Panc1 (cell line): ENCODE measurements around the gene ADIPOR2. TPM values are rescaled to one million over a fixed set of nuclear protein-coding genes. Genes with fewer than 3 reads are reported as not detected.

Experiments used
- ATAC-seq: fragments of 200-7000 bp; cut with Tn5 transposase; 2 replicates; pipeline ENCODE4 v1.9.1; 2020; ENCODE audit warnings: mild to moderate bottlenecking, moderate library complexity
- BruUV-seq: library from RNA; stranded (reverse); fragments of 400-500 nt; replicated peaks from 2 replicates; lab custom pipeline; 2021; lab: Mats Ljungman, UMichigan
- CTCF ChIA-PET: fragments of 300-600 bp; sonication (Branson Sonifier 250); formaldehyde crosslinking; loops from one replicate; lab custom pipeline; 2022; ENCODE audit warnings: antibody characterized with exemption; lab: Charles Lee
- POLR2A ChIA-PET: fragments of 300-600 bp; sonication (Branson Sonifier 250); formaldehyde crosslinking; loops from one replicate; lab custom pipeline; 2022; ENCODE audit warnings: antibody characterized with exemption; lab: Charles Lee
- DNase-seq: peaks from one replicate; pipeline ENCODE4 v3.0.0-alpha.2; 2010; ENCODE audit warnings: low read depth, low spot score
- H3K27ac ChIP-seq: 2 replicates; pipeline ENCODE4 v1.5.1; 2011; ENCODE audit warnings: mild to moderate bottlenecking, low read length, inconsistent platforms
- H3K27me3 ChIP-seq: fragments of 200-500 bp; sonication (Bioruptor generic); 2 replicates; pipeline ENCODE4 v1.6.0; 2014; ENCODE audit warnings: low read length, inconsistent platforms; ENCODE audit not compliant: control insufficient read depth, insufficient read depth
- H3K36me3 ChIP-seq: fragments of 200-500 bp; sonication (Bioruptor generic); 2 replicates; pipeline ENCODE4 v1.5.1; 2014; ENCODE audit warnings: inconsistent platforms, mild to moderate bottlenecking, low read length, moderate library complexity; ENCODE audit not compliant: control insufficient read depth, insufficient read depth
- H3K4me1 ChIP-seq: 2 replicates; pipeline ENCODE4 v1.5.1; 2011; ENCODE audit warnings: inconsistent platforms, mild to moderate bottlenecking, low read length, moderate library complexity; ENCODE audit not compliant: control insufficient read depth, insufficient read depth
- H3K4me3 ChIP-seq, 2 experiments: 2 replicates each; pipeline ENCODE4 v1.5.1; 2011 to 2012; ENCODE audit warnings: low read depth in 2 of 2, low read length in 2 of 2, mild to moderate bottlenecking in 2 of 2, inconsistent platforms in 1 of 2, moderate library complexity in 1 of 2
- H3K9me3 ChIP-seq: fragments of 200-500 bp; sonication (Bioruptor generic); 2 replicates; pipeline ENCODE4 v1.5.1; 2014; ENCODE audit warnings: low read depth, mild to moderate bottlenecking, inconsistent platforms, low read length, moderate library complexity; ENCODE audit not compliant: control insufficient read depth, insufficient read depth
- CTCF ChIP-seq: fragments of 450-650 bp; IDR thresholded peaks from 2 replicates; pipeline ENCODE4 v1.5.1; 2017; ENCODE audit warnings: mild to moderate bottlenecking
- POLR2AphosphoS5 ChIP-seq: IDR thresholded peaks from 2 replicates; pipeline ENCODE4 v1.6.1; 2012; ENCODE audit warnings: mild to moderate bottlenecking, low read depth, low read length, moderate library complexity
- REST ChIP-seq, 2 experiments: IDR thresholded peaks; 2 replicates each; pipeline ENCODE4 v1.6.1; 2011 to 2012; ENCODE audit warnings: low read depth in 2 of 2, control low read depth in 1 of 2, low read length in 1 of 2, mild to moderate bottlenecking in 1 of 2, moderate library complexity in 1 of 2; ENCODE audit not compliant: insufficient read depth in 1 of 2
- SIN3A ChIP-seq: IDR thresholded peaks from 2 replicates; pipeline ENCODE4 v1.6.1; 2012; ENCODE audit warnings: low read depth, mild to moderate bottlenecking, low read length, moderate library complexity, borderline replicate concordance; ENCODE audit not compliant: insufficient read depth
- TCF7L2 ChIP-seq: IDR thresholded peaks from 2 replicates; pipeline ENCODE4 v1.6.1; 2011; ENCODE audit warnings: mild to moderate bottlenecking, low read depth, low read length, inconsistent platforms
- in situ Hi-C: cut with HindIII; loops from 2 replicates; pipeline ENCODE4 v1.10.0; 2016; ENCODE audit warnings: low sequenced_read_pairs, low pct_unique_long_range_greater_than_20kb
- intact Hi-C: fragments of 100-400 bp; cut with micrococcal nuclease; formaldehyde crosslinking; loops from one replicate; pipeline ENCODE4 v1.10.0; 2022; ENCODE audit not compliant: unreplicated experiment
- total RNA-seq: library from RNA; stranded (reverse); gene quantifications from one replicate; pipeline ENCODE4 v1.2.1, GENCODE V29; 2021; ENCODE audit not compliant: unreplicated experiment

The ADIPOR2 gene
- total RNA-seq, 1 experiment from 2014 or later = 76.0 TPM

GRCh38 chr12:1768615-1769014 is 77.7 kb downstream of the ADIPOR2 start:
- no peak for ATAC-seq
- POLR2A ChIA-PET = no interaction called here

GRCh38 chr12:1769809-1770494 is 79.1 kb downstream of the ADIPOR2 start:
- POLR2A ChIA-PET = no interaction called here
- in situ Hi-C loops (no loop called here), intact Hi-C loops (no loop called here)
- BruUV-seq = no TSS peak
- no peaks in the 10 kb centered on the region; the same call in 1 of the 2 replicates for H3K36me3 ChIP-seq
- TF ChIP-seq TCF7L2 (no peak), CTCF (no peak), SIN3A (no peak), POLR2AphosphoS5 (no peak), REST (IDR thresholded peaks at IDR 0.05; ENCODE audit: insufficient read depth in 1 of 2, low read depth in 2 of 2, low read length in 1 of 2) (no peak)
- ATAC-seq (peak; percentile 84), DNase-seq (no peak)
- H3K27ac ChIP-seq = peak overlapping the region; percentile 19; the same call in 1 of the 2 replicates
- no peaks in the 10 kb centered on the region for H3K9me3 ChIP-seq
- peaks cover 17% of the 10 kb centered on the region for H3K4me1 ChIP-seq
- H3K4me3 ChIP-seq = no peak overlapping the region
- CTCF ChIA-PET = no interaction called here
- no peaks in the 10 kb centered on the region for H3K27me3 ChIP-seq

More at GRCh38 chr12:1768615-1769014, 77.7 kb downstream of the ADIPOR2 start:
- intact Hi-C loops (no loop called here), in situ Hi-C loops (no loop called here)
- H3K27me3 ChIP-seq = no peaks in the 10 kb centered on the region
- no peak for TF ChIP-seq TCF7L2
- TF ChIP-seq POLR2AphosphoS5 = no peak
- no peak for TF ChIP-seq CTCF
- H3K9me3 ChIP-seq = no peaks in the 10 kb centered on the region
- H3K27ac ChIP-seq = no peak overlapping the region
- no peak overlapping the region for H3K4me3 ChIP-seq
- CTCF ChIA-PET = no interaction called here
- H3K4me1 ChIP-seq = peaks cover 17% of the 10 kb centered on the region
- no peak for DNase-seq
- no peaks in the 10 kb centered on the region; the same call in 1 of the 2 replicates for H3K36me3 ChIP-seq
- BruUV-seq = no TSS peak
